H9 (cell line): Measurements from ENCODE around the gene SAC3D1. TPM values are rescaled to one million over a fixed set of nuclear protein-coding genes. Genes with fewer than 3 reads are reported as not detected.

Source experiments
- DNase-seq: peaks from one replicate; pipeline ENCODE4 v3.0.0-alpha.2; 2017
- H2AFZ ChIP-seq: one replicate; pipeline ENCODE4 v1.6.1; 2013; ENCODE audit warnings: mild to moderate bottlenecking, low read length, control low read depth, moderate library complexity
- H2AK5ac ChIP-seq: 2 replicates; pipeline ENCODE4 v1.6.1; 2013; ENCODE audit warnings: low read length, control low read depth, mixed read lengths; ENCODE audit not compliant: insufficient read length
- H2BK120ac ChIP-seq: one replicate; pipeline ENCODE4 v1.6.1; 2013; ENCODE audit warnings: low read depth, mild to moderate bottlenecking, low read length, control low read depth, inconsistent platforms; ENCODE audit not compliant: poor library complexity, severe bottlenecking
- H2BK12ac ChIP-seq: 2 replicates; pipeline ENCODE4 v1.6.1; 2013; ENCODE audit warnings: low read length, control low read depth, mixed read lengths, low read depth; ENCODE audit not compliant: insufficient read length
- H2BK15ac ChIP-seq: 2 replicates; pipeline ENCODE4 v1.6.1; 2013; ENCODE audit warnings: low read depth, low read length, control low read depth
- H2BK20ac ChIP-seq: one replicate; pipeline ENCODE4 v1.6.1; 2013; ENCODE audit warnings: low read depth, mild to moderate bottlenecking, low read length, control low read depth, inconsistent platforms; ENCODE audit not compliant: poor library complexity, severe bottlenecking
- H2BK5ac ChIP-seq: 2 replicates; pipeline ENCODE4 v1.6.1; 2013; ENCODE audit warnings: low read length, control low read depth, mixed read lengths; ENCODE audit not compliant: insufficient read length
- H3K14ac ChIP-seq: 2 replicates; pipeline ENCODE4 v1.6.1; 2013; ENCODE audit warnings: low read length, control low read depth; ENCODE audit not compliant: insufficient read depth
- H3K18ac ChIP-seq: 2 replicates; pipeline ENCODE4 v1.6.1; 2013; ENCODE audit warnings: low read depth, mild to moderate bottlenecking, mixed read lengths, low read length, control low read depth; ENCODE audit not compliant: insufficient read length
- H3K23ac ChIP-seq: 2 replicates; pipeline ENCODE4 v1.6.1; 2013; ENCODE audit warnings: low read length, control low read depth, mixed read lengths, low read depth; ENCODE audit not compliant: insufficient read length
- H3K23me2 ChIP-seq: 2 replicates; pipeline ENCODE4 v1.6.1; 2013; ENCODE audit warnings: low read depth, mild to moderate bottlenecking, mixed read lengths, low read length, control low read depth; ENCODE audit not compliant: insufficient read length, poor library complexity, severe bottlenecking
- H3K27ac ChIP-seq: 2 replicates; pipeline ENCODE4 v1.5.1; 2013; ENCODE audit warnings: low read length, control low read depth, mixed read lengths, low read depth; ENCODE audit not compliant: insufficient read length
- H3K27me3 ChIP-seq: 2 replicates; pipeline ENCODE4 v1.6.1; 2013; ENCODE audit warnings: low read length, control low read depth, inconsistent platforms; ENCODE audit not compliant: insufficient read depth
- H3K4ac ChIP-seq: 2 replicates; pipeline ENCODE4 v1.6.1; 2013; ENCODE audit warnings: low read depth, mild to moderate bottlenecking, control low read depth, inconsistent platforms, low read length, moderate library complexity
- H3K4me1 ChIP-seq: 2 replicates; pipeline ENCODE4 v1.6.1; 2013; ENCODE audit warnings: low read length, control low read depth, inconsistent platforms; ENCODE audit not compliant: insufficient read depth
- H3K4me2 ChIP-seq: 2 replicates; pipeline ENCODE4 v1.6.1; 2013; ENCODE audit warnings: low read length, control low read depth, mixed read lengths; ENCODE audit not compliant: insufficient read length, insufficient read depth
- H3K56ac ChIP-seq: 2 replicates; pipeline ENCODE4 v1.6.1; 2013; ENCODE audit warnings: low read depth, mild to moderate bottlenecking, mixed read lengths, low read length, control low read depth; ENCODE audit not compliant: insufficient read length
- H3K79me1 ChIP-seq: 2 replicates; pipeline ENCODE4 v1.6.1; 2013; ENCODE audit warnings: low read depth, mild to moderate bottlenecking, moderate library complexity, low read length, control low read depth, inconsistent platforms; ENCODE audit not compliant: insufficient read depth, poor library complexity, severe bottlenecking
- H3K79me2 ChIP-seq: 2 replicates; pipeline ENCODE4 v1.6.1; 2013; ENCODE audit warnings: low read length, control low read depth, inconsistent platforms; ENCODE audit not compliant: insufficient read depth
- H3K9ac ChIP-seq: 2 replicates; pipeline ENCODE4 v1.6.1; 2013; ENCODE audit warnings: low read length, control low read depth, mixed read lengths; ENCODE audit not compliant: insufficient read length; ENCODE audit errors: extremely low read depth
- H3K9me3 ChIP-seq: one replicate; pipeline ENCODE4 v1.6.1; 2013; ENCODE audit warnings: low read depth, low read length, inconsistent platforms; ENCODE audit not compliant: control insufficient read depth
- H3T11ph ChIP-seq: one replicate; pipeline ENCODE4 v1.6.1; 2013; ENCODE audit warnings: mild to moderate bottlenecking, low read length, control low read depth, inconsistent platforms
- H4K20me1 ChIP-seq: one replicate; pipeline ENCODE4 v1.6.1; 2013; ENCODE audit not compliant: control insufficient read depth, insufficient read length, insufficient read depth
- H4K5ac ChIP-seq: 2 replicates; pipeline ENCODE4 v1.6.1; 2013; ENCODE audit warnings: low read depth, mild to moderate bottlenecking, mixed read lengths, low read length, control low read depth; ENCODE audit not compliant: insufficient read length
- H4K8ac ChIP-seq: replicated peaks from 2 replicates; pipeline ENCODE4 v1.6.1; 2013; ENCODE audit warnings: low read length, control low read depth, mixed read lengths, low read depth; ENCODE audit not compliant: insufficient read length
- H4K91ac ChIP-seq: 2 replicates; pipeline ENCODE4 v1.6.1; 2013; ENCODE audit warnings: low read depth, mild to moderate bottlenecking, moderate library complexity, mixed read lengths, low read length, control low read depth; ENCODE audit not compliant: insufficient read length
- H3K27ac Mint-ChIP-seq, 3 experiments: 2 replicates in 2 of 3; 3 replicates in 1 of 3; pipeline ENCODE4 v1.8.0; 2020 to 2021; ENCODE audit warnings: mixed read lengths in 3 of 3, mild to moderate bottlenecking in 1 of 3, moderate library complexity in 1 of 3
- H3K27me3 Mint-ChIP-seq: 2 replicates; pipeline ENCODE4 v1.8.0; 2021; ENCODE audit warnings: low read depth, mild to moderate bottlenecking, moderate library complexity, mixed read lengths
- H3K36me3 Mint-ChIP-seq, 3 experiments: 2 replicates in 2 of 3; 3 replicates in 1 of 3; pipeline ENCODE4 v1.8.0; 2020 to 2021; ENCODE audit warnings: low read depth in 3 of 3, mixed read lengths in 3 of 3; ENCODE audit not compliant: insufficient read depth in 1 of 3
- H3K4me1 Mint-ChIP-seq, 2 experiments: 2 replicates each; pipeline ENCODE4 v1.8.0; 2020; ENCODE audit warnings: mixed read lengths in 2 of 2
- H3K4me3 Mint-ChIP-seq, 2 experiments: 2 replicates in 1 of 2; 3 replicates in 1 of 2; pipeline ENCODE4 v1.8.0; 2020 to 2021; ENCODE audit warnings: mild to moderate bottlenecking in 2 of 2, mixed read lengths in 2 of 2, moderate library complexity in 1 of 2
- H3K9me3 Mint-ChIP-seq, 2 experiments: 2 replicates in 1 of 2; 3 replicates in 1 of 2; pipeline ENCODE4 v1.8.0; 2020; ENCODE audit warnings: mild to moderate bottlenecking in 2 of 2, mixed read lengths in 2 of 2, moderate library complexity in 1 of 2
- CTCF ChIP-seq: fragments of 200-600 bp; sonication (generic); conservative IDR thresholded peaks from 3 replicates; pipeline ENCODE4 v1.8.0; 2021; ENCODE audit warnings: antibody characterized with exemption, mild to moderate bottlenecking
- WGBS: extraction: QIAGEN DNeasy Blood & Tissue Kit; methylation state at CpG from one replicate; pipeline ENCODE4 v1.1.7; 2013; ENCODE audit warnings: missing lambda C conversion rate, low lambda C conversion rate, mixed read lengths; ENCODE audit not compliant: insufficient read length; ENCODE audit errors: extremely low coverage; 5-methylcytosine and 5-hydroxymethylcytosine counted together
- total RNA-seq: library from RNA; stranded (reverse); gene quantifications from 2 replicates; pipeline ENCODE4 v1.2.1, GENCODE V29; 2021

The SAC3D1 gene
- total RNA-seq, 1 experiment from 2014 or later, result 20.7 TPM

GRCh38 chr11:65084598-65085375 lies 43.8 kb downstream of the SAC3D1 start:
- H3K23ac ChIP-seq, result no peak overlapping the region
- no peak for DNase-seq
- H2AK5ac ChIP-seq, result no peak overlapping the region
- H2BK20ac ChIP-seq, result no peak overlapping the region
- peaks cover 14 to 16% of the 10 kb centered on the region in 2 experiments for H3K4me1 Mint-ChIP-seq
- no peaks in the 10 kb centered on the region for H3K9me3 ChIP-seq
- no peak overlapping the region for H2BK12ac ChIP-seq
- H3T11ph ChIP-seq, result no peak overlapping the region
- no peak overlapping the region for H2BK5ac ChIP-seq
- no peak overlapping the region for H3K56ac ChIP-seq
- H3K23me2 ChIP-seq, result peaks cover 12% of the 10 kb centered on the region
- peak overlapping the region; percentile 79 for H3K27ac ChIP-seq
- H4K20me1 ChIP-seq, result peaks cover 3% of the 10 kb centered on the region
- H2BK120ac ChIP-seq, result no peak overlapping the region
- peak overlapping the region; percentile 85 for H3K14ac ChIP-seq
- H3K4ac ChIP-seq, result no peak overlapping the region
- no peak overlapping the region for H4K91ac ChIP-seq
- no peak overlapping the region for H4K5ac ChIP-seq
- H3K4me3 Mint-ChIP-seq, result peak overlapping the region; percentile 97 to 99
- H3K4me1 ChIP-seq, result no peaks in the 10 kb centered on the region
- H3K18ac ChIP-seq, result peak overlapping the region; percentile 69
- peaks cover 3% of the 10 kb centered on the region for H3K79me1 ChIP-seq
- H3K9me3 Mint-ChIP-seq, result no peaks in the 10 kb centered on the region; a peak in 1 of 5 replicates
- TF ChIP-seq CTCF, result no peak
- no peak overlapping the region for H2AFZ ChIP-seq
- H3K27ac Mint-ChIP-seq, result peak overlapping the region; percentile 98 to 100 (median 99)
- H3K4me2 ChIP-seq, result peak overlapping the region; percentile 79
- no peak overlapping the region for H2BK15ac ChIP-seq
- peaks cover 8% of the 10 kb centered on the region; the same call in 1 of the 2 replicates for H3K79me2 ChIP-seq
- H3K27me3 Mint-ChIP-seq, result no peaks in the 10 kb centered on the region
- H3K36me3 Mint-ChIP-seq, result peaks cover 23 to 68% (median 65%) of the 10 kb centered on the region in 3 experiments
- no peaks in the 10 kb centered on the region for H3K27me3 ChIP-seq
- H3K9ac ChIP-seq, result peak overlapping the region; percentile 93
- no peak overlapping the region for H4K8ac ChIP-seq
- WGBS, result no CpG with 5 or more reads among the region's 23 CpGs
